Ovary (tissue), 9 donors: ENCODE data around the gene DPP4. TPM values are rescaled to one million over a fixed set of nuclear protein-coding genes. Genes with fewer than 3 reads are reported as not detected.

Source experiments
- DNase-seq, 5 donors: peaks; one replicate each; pipeline ENCODE4 v3.0.0-alpha.2; 2019 to 2020
- H3K27ac ChIP-seq, 2 donors: fragments of 200-600 bp; one replicate each; pipeline versions ENCODE4 v1.5.1 to v1.8.0; 2019 to 2022
- H3K27me3 ChIP-seq: fragments of 200-600 bp; one replicate; pipeline ENCODE4 v1.8.0; 2022
- H3K36me3 ChIP-seq: fragments of 200-600 bp; sonication (generic); one replicate; pipeline ENCODE4 v1.5.1; 2019
- H3K4me1 ChIP-seq: one replicate; pipeline ENCODE4 v1.8.1; 2013; ENCODE audit warnings: mild to moderate bottlenecking, moderate library complexity; ENCODE audit not compliant: insufficient read depth
- H3K4me3 ChIP-seq: fragments of 200-600 bp; sonication (generic); one replicate; pipeline ENCODE4 v1.5.1; 2017
- H3K9me3 ChIP-seq, 2 donors: fragments of 200-600 bp in 1 of 2; sonication (generic) in 1 of 2; one replicate each; pipeline versions ENCODE4 v1.5.1 to v1.8.1; 2013 to 2019; ENCODE audit warnings: mild to moderate bottlenecking in 1 of 2, moderate library complexity in 1 of 2
- EP300 ChIP-seq: sonication (generic); formaldehyde crosslinking; IDR thresholded peaks from one replicate; pipeline ENCODE4 v1.6.1; 2017; ENCODE audit warnings: antibody characterized with exemption
- POLR2A ChIP-seq: fragments of 450-650 bp; IDR thresholded peaks from one replicate; pipeline ENCODE4 v1.6.1; 2017; ENCODE audit warnings: antibody characterized with exemption, mild to moderate bottlenecking, moderate library complexity
- WGBS, 3 donors: extraction: QIAGEN DNeasy Blood & Tissue Kit in 1 of 3; methylation state at CpG; one replicate each; pipeline versions ENCODE4 v1.1.5 to v1.1.7; 2013 to 2017; 5-methylcytosine and 5-hydroxymethylcytosine counted together
- intact Hi-C, 4 donors: fragments of 100-400 bp; cut with DNase I; formaldehyde crosslinking; loops; one replicate each; pipeline versions ENCODE4 v1.11.0 to v1.15.1; 2022 to 2023
- polyA plus RNA-seq, 2 donors: library from polyadenylated mRNA; stranded (reverse); fragments of 200-250 nt in 1 of 2; fragments of 350-450 nt in 1 of 2; fragmentation: Illumina TruSeq in 1 of 2; extraction: RNeasy Lipid Tissue Mini Kit (QIAGEN cat#74804) in 1 of 2; gene quantifications; one replicate each; pipeline ENCODE4 v1.2.3, GENCODE V29; 2013 to 2014
- total RNA-seq, 7 donors: library from RNA; depleted of rRNA in 2 of 7; stranded (reverse); fragments of >200 nt in 2 of 7; fragmentation: NEBNext Ultra II Directional in 3 of 7; extraction: Animal tissue kit (Norgen Biotek cat#: 25700) in 3 of 7; gene quantifications; one replicate each; pipeline versions ENCODE4 v1.1.0 to v1.2.4, GENCODE V29; 2016 to 2023
- TF ChIP-seq, protein P1 (sequence below), 3 donors: fragments of 450-650 bp in 2 of 3; fragments of 200-600 bp in 1 of 3; IDR thresholded peaks; one replicate each; pipeline versions ENCODE4 v1.5.1 to v1.8.0; 2016 to 2022; ENCODE audit warnings: antibody characterized with exemption in 3 of 3, mild to moderate bottlenecking in 1 of 3
- donor health status: DM: no; HTN: no; CAD: no; lungs with moderate emphysema.
- donor health status: DM: no; HTN: no; CAD: no.
- donor health status: Bipolar disorder and iron deficiency.
- donor health status: DM: yes; HTN: yes; CAD: no.
- donor health status: DM: no; HTN: no; CAD: no.
- donor health status: DM: yes; HTN: yes; CAD: no.

Gene DPP4
- total and polyA plus RNA-seq, 9 donors, result 0.71 to 46.6 (median 3.7) TPM

DNA sequence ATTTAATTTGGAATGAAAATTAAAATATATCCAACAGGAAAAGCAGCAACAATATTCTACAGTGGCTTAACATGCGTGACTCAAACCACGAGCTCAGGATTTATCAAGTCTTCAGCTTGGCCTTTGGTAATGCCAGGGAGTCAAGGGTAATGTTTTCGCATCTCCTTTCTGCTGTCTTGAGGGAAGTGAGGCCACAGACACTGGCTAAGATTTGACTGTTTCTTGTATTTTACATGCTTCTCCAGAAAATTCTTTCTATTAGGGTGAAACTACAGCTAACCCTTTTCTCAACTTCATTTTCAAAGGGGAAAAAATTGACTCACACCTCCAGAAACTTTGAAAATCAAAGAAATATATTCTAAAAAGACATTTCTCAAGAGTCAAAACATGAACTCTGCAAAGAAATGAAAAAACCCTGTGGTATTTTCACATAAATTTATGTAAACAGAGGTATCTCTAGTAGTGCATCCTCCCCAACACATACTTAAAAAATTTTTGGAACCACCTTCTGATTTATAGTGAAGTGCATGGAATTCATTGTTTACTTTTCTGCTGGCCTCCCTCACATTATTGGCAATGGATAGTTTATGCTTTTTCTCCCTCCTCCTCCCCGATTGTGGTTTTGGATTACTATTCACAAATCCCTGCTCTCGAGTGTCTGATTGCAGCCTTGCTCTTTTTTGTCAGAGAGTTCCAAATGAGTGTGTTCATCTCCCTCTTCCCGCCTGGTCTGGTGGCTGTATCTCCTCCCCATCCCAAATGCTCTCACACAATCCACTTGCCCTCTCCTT is 48.7 kb downstream of the DPP4 start:
- Histone ChIP-seq H3K27ac (peak overlapping the region in 1 of 2 donors; percentile 16), H3K27me3 (no peaks in the 10 kb centered on the region), H3K4me3 (no peak overlapping the region), H3K36me3 (no peaks in the 10 kb centered on the region), H3K9me3 (no peaks in the 10 kb centered on the region), H3K4me1 (peaks cover 7% of the 10 kb centered on the region)
- intact Hi-C loops, result no loop called here
- no peak for TF ChIP-seq EP300
- TF ChIP-seq POLR2A, result no peak
- TF ChIP-seq, protein P1, sequence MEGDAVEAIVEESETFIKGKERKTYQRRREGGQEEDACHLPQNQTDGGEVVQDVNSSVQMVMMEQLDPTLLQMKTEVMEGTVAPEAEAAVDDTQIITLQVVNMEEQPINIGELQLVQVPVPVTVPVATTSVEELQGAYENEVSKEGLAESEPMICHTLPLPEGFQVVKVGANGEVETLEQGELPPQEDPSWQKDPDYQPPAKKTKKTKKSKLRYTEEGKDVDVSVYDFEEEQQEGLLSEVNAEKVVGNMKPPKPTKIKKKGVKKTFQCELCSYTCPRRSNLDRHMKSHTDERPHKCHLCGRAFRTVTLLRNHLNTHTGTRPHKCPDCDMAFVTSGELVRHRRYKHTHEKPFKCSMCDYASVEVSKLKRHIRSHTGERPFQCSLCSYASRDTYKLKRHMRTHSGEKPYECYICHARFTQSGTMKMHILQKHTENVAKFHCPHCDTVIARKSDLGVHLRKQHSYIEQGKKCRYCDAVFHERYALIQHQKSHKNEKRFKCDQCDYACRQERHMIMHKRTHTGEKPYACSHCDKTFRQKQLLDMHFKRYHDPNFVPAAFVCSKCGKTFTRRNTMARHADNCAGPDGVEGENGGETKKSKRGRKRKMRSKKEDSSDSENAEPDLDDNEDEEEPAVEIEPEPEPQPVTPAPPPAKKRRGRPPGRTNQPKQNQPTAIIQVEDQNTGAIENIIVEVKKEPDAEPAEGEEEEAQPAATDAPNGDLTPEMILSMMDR (IDR thresholded peaks at IDR 0.05), result no peak
- WGBS, 3 donors, result 9 to 22% (median 13%) methylated on average over 6 of the region's 6 CpGs
- DNase-seq, result no peak

DNA sequence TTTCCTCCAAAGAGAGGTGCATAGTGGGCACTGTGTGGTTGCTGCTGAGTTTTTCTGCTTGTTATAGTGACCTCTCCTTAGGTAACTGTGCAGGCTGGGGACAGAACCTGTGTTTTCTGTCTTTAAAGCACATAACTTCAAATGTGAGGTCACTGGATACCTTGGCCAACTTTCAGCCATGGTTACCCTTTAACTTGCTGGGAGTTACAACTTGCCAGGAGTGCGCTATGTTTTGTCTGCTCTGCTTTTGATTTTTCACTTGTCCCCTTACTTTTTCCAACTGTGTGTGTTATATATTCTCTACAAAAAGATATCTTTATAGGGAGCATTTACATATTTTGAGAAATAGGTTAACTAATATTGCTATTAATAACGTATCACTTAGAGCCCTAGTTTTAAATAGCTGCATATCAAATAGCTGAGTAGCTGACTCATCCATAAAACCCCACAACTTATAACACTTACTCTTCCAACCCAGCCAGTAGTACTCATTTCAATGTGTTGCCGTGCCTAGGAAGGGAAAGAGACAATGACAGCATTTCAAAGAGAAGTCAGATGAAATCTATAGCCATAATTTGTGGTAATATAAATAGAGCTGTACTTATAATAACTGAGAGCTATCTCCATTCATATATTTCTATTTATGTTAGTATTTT is 51.6 kb downstream of the DPP4 start:
- intact Hi-C loops, result no loop called here
- DNase-seq, result no peak
- Histone ChIP-seq H3K27ac (no peak overlapping the region), H3K36me3 (no peaks in the 10 kb centered on the region), H3K4me1 (peaks cover 7% of the 10 kb centered on the region), H3K27me3 (no peaks in the 10 kb centered on the region), H3K9me3 (no peaks in the 10 kb centered on the region), H3K4me3 (no peak overlapping the region)
- no peak for TF ChIP-seq POLR2A
- TF ChIP-seq, protein P1 (IDR thresholded peaks at IDR 0.05), result no peak
- no peak for TF ChIP-seq EP300
- WGBS, 3 donors, result 34 to 45% (median 42%) methylated on average over 3 of the region's 3 CpGs

GRCh38 chr2:162021516-162022058 is 52.4 kb downstream of the DPP4 start:
- Histone ChIP-seq H3K27me3 (no peaks in the 10 kb centered on the region), H3K9me3 (no peaks in the 10 kb centered on the region), H3K4me1 (peaks cover 7% of the 10 kb centered on the region), H3K36me3 (no peaks in the 10 kb centered on the region), H3K27ac (no peak overlapping the region), H3K4me3 (no peak overlapping the region)
- DNase-seq, result no peak
- intact Hi-C loops, result no loop called here
- 90 to 93% (median 92%) methylated on average over 7 of the region's 7 CpGs for whole genome bisulfite sequencing, 3 donors
- TF ChIP-seq, protein P1 (IDR thresholded peaks at IDR 0.05), result no peak
- TF ChIP-seq POLR2A (no peak), EP300 (no peak)

- DNase-seq, result no peak
- H3K9me3 ChIP-seq, result no peaks in the 10 kb centered on the region
- intact Hi-C loops, result no loop called here
- no peak overlapping the region for H3K4me3 ChIP-seq
- H3K36me3 ChIP-seq, result no peaks in the 10 kb centered on the region
- no peaks in the 10 kb centered on the region for H3K27me3 ChIP-seq
- WGBS, 3 donors, result 89 to 92% (median 91%) methylated on average over 8 of the region's 8 CpGs
- peaks cover 3% of the 10 kb centered on the region for H3K4me1 ChIP-seq
- no peak overlapping the region for H3K27ac ChIP-seq
- TF ChIP-seq, protein P1 (IDR thresholded peaks at IDR 0.05), result no peak
- TF ChIP-seq POLR2A (no peak), EP300 (no peak)
Measured at GRCh38 chr2:162018530-162018929, 55.5 kb downstream of the DPP4 start.
